Limb (tissue), 2 donors: ENCODE results near the gene KIF2B.
"Not testable (repeated sequence)": the region's sequence is repeated elsewhere in the genome, so short reads cannot be mapped to it uniquely, and the experiment has no call there.

Experiments
- DNase-seq, 2 donors: peaks; one replicate each; pipeline ENCODE4 v3.0.0-alpha.2; 2016; ENCODE audit errors: extremely low spot score in 2 of 2

The KIF2B gene, protein sequence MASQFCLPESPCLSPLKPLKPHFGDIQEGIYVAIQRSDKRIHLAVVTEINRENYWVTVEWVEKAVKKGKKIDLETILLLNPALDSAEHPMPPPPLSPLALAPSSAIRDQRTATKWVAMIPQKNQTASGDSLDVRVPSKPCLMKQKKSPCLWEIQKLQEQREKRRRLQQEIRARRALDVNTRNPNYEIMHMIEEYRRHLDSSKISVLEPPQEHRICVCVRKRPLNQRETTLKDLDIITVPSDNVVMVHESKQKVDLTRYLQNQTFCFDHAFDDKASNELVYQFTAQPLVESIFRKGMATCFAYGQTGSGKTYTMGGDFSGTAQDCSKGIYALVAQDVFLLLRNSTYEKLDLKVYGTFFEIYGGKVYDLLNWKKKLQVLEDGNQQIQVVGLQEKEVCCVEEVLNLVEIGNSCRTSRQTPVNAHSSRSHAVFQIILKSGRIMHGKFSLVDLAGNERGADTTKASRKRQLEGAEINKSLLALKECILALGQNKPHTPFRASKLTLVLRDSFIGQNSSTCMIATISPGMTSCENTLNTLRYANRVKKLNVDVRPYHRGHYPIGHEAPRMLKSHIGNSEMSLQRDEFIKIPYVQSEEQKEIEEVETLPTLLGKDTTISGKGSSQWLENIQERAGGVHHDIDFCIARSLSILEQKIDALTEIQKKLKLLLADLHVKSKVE

GRCh38 chr17:53822764-53823163 is at the start of gene KIF2B:
Gene KIF2B, plus strand, starts transcription at chr17:53822927. Its CDS starts 107 bp downstream, at chr17:53823034.
- no peak for DNase-seq

DNA sequence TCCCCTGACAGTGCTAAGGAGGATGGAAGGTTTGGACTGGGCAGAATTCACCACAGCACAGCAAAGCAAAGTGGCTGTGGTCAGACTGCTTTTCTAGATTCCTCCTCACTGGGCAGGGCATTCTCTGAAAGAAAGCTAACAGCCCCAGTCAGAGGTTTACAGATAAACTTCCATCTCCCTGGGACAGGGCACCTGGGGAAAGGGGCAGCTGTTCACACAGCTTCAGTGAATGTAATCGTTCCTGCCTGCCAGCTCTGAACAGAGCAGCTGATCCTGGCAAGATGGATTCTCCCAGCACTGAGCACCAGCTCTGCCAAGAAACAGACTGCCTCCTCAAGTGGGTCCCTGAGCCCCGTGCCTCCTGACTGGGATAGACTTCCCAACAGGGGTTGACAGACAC is 42.4 kb upstream of the KIF2B start:
- no peak for DNase-seq

- no peak for DNase-seq
Measured at GRCh38 chr17:53791551-53791950, 31.2 kb upstream of the KIF2B start.

DNA sequence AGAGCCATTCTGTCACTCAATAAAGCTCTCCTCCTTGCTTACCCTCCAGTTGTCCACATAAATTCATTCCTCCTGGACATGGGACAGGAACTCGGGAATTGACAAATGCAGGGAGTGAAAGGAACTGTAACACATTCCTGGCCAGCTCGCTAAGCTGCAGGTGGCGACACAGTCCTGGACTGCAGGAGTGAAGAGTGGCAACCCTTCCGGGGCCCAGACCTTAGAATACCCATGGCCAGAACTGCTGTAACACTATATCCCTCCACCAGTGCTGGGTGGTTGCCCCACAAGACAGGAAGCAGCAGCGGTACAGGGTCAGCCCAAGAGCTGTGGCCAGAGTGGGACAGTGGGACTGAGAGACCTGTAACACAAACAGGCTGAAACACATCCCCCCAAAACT is 30.3 kb upstream of the KIF2B start:
- DNase-seq, result no peak

DNA sequence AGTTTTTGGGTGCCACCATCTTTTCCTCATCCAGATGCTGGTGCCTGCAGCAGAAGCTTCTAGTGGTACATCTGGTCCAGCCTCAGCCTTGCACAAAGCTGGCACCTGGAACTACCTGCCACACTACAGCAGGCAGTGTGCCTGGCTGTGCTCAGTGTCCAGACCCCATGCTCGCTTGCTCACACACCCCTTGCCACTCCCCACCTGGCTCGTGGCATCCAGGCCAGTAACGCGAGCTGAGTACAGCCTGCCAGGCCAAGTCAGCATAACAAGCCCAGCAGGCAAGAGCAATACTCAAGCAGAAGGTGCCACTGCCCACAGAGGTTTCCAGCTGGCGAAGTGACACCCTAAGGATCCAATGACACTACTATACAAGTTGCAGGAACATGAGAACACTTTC is 29.7 kb upstream of the KIF2B start:
- no peak for DNase-seq

GRCh38 chr17:53794875-53795274 is 27.9 kb upstream of the KIF2B start:
- DNase-seq, result no peak

GRCh38 chr17:53796642-53797041 is 26.1 kb upstream of the KIF2B start:
- no peak for DNase-seq

DNA sequence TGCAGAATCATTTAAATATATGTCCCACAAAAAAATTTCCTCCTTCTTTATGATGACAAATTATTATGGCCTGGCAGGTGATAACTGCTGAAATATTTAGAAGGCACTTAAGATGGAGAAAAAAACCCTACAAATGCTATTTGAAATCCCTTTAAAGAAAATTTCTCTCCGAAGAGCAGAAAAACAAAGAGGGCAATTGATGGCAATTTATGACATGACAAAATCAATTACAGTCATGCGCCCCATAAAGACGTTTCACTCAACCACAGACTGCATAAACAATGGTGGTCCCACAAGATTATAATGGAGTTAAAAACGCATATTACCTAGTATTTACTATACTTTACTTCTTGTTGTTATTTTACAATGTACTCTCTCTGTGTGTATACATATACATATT is 25.2 kb upstream of the KIF2B start:
- no peak for DNase-seq

- DNase-seq, result no peak
Measured at GRCh38 chr17:53804437-53804836, 18.3 kb upstream of the KIF2B start.

DNA sequence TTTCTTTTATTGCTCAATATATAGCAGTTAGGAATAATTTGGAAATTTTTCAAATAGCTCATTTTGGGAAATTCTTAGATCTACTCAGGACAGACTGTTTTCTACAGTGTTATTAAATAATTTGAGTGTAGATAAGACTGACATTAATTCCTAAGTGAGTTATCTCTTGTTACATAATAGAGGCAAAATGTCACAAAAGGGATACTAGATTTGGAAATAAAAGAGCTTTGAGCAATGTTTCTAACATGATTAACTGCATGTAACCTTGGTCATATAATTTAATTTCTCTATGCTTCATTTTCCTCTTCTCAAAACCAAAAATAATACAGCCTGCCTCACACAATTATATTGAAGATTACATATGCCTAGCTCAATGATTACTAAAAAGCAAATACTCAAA is 16.3 kb upstream of the KIF2B start:
- no peak for DNase-seq

DNA sequence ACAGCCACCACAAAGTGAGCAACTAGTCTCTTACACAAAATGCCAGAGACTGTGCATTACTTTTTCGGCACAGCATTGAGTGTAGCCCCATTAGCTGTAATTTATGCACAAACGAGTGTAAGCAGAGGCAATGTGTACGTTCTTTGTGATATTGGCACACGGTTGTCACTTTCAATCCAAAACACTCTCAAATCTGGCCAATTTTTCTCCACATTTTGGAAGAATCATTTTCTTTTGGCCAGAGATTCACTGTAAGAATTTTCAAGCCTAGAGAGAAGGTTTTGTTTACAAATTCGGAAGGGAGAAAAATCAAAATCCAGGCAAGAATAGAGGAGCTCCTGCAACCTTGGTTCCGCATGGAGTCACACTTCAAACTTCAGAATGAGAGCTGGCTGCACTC is 15.4 kb upstream of the KIF2B start:
- DNase-seq, result no peak

GRCh38 chr17:53818271-53818670 is 4.5 kb upstream of the KIF2B start:
- DNase-seq, result no peak

DNA sequence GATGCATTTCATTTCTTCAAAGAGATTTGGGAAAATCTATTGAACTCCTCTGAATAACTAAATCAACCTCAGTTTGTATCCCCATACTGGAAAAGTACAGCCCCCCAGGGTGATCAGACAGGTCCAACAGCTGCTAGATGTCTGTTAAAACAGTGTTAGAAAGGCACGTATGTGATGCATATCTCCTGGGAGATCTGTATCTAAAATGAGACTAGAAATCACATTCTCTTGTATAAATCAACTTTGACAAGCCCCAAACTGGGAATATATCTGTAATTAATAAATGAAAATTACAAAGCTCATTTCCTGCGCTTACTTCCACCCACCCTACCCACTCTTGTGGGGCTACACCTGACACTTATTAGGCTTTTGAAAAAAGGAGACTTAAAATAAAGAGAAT is 3.8 kb upstream of the KIF2B start:
- no peak for DNase-seq

GRCh38 chr17:53819956-53820355 is 2.8 kb upstream of the KIF2B start:
- DNase-seq, result no peak

- no peak for DNase-seq
Measured at GRCh38 chr17:53823341-53824050, 769 bp downstream of the KIF2B start.

GRCh38 chr17:53834771-53835170 is 12.0 kb downstream of the KIF2B start:
- not testable (repeated sequence) for DNase-seq

GRCh38 chr17:53837131-53837530 is 14.4 kb downstream of the KIF2B start:
- DNase-seq, result no peak

- DNase-seq, result no peak
Measured at GRCh38 chr17:53844491-53845107, 21.9 kb downstream of the KIF2B start.

DNA sequence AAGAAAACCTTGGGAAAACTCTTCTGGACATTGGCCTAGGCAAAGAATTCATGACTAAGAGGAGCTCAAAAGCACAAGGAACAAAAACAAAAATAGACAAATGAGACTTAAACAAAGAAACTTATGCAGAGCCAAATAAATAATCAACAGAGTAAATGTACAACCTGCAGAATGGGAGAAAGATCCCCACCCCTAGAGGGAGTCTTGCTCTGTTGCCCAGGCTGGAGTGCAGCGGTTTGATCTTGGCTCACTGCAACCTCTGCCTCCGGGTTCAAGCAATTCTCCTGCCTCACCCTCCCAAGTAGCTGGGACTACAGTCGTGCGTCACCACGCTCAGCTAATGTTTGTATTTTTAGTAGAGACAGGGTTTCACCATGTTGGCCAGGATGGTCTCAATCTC is 48.4 kb downstream of the KIF2B start:
- DNase-seq, result not testable (repeated sequence)
